Keratinocyte (primary cell): ENCODE results near the gene ME1. TPM values are rescaled to one million over a fixed set of nuclear protein-coding genes. Genes with fewer than 3 reads are reported as not detected.

Experiments
- DNase-seq: peaks from one replicate; pipeline ENCODE4 v3.0.0-alpha.2; 2011; ENCODE audit warnings: low read depth, missing footprints, low spot score
- FAIRE-seq: peaks from 2 replicates; lab custom pipeline; 2011; peaks lifted over from hg19 to GRCh38; lab: Jason Lieb, UNC
- H2AFZ ChIP-seq: 2 replicates; pipeline ENCODE4 v1.6.0; 2012; ENCODE audit warnings: low read length, control low read depth, inconsistent platforms; ENCODE audit not compliant: control insufficient read depth
- H3K27ac ChIP-seq: 2 replicates; pipeline ENCODE4 v1.5.1; 2011; ENCODE audit warnings: low read length; ENCODE audit not compliant: control insufficient read depth, insufficient read depth
- H3K27me3 ChIP-seq: 3 replicates; pipeline ENCODE4 v1.6.0; 2011; ENCODE audit warnings: low read length; ENCODE audit not compliant: control insufficient read depth, insufficient read depth; ENCODE audit errors: extremely low read depth
- H3K36me3 ChIP-seq, 2 experiments: 2 replicates in 1 of 2; 3 replicates in 1 of 2; pipeline ENCODE4 v1.5.1; 2011; ENCODE audit warnings: low read length in 2 of 2, mild to moderate bottlenecking in 1 of 2; ENCODE audit not compliant: control insufficient read depth in 2 of 2, insufficient read depth in 2 of 2; ENCODE audit errors: extremely low read depth in 1 of 2
- H3K4me1 ChIP-seq: 3 replicates; pipeline ENCODE4 v1.5.1; 2011; ENCODE audit warnings: low read length; ENCODE audit not compliant: control insufficient read depth, insufficient read depth; ENCODE audit errors: extremely low read depth
- H3K4me2 ChIP-seq: 3 replicates; pipeline ENCODE4 v1.6.0; 2011; ENCODE audit warnings: low read depth, low read length; ENCODE audit not compliant: control insufficient read depth, insufficient read depth; ENCODE audit errors: extremely low read depth
- H3K4me3 ChIP-seq, 3 experiments: fragments of 200-600 bp in 1 of 3; sonication (generic) in 1 of 3; 2 replicates in 2 of 3; 3 replicates in 1 of 3; pipeline ENCODE4 v1.5.1; 2011 to 2016; ENCODE audit warnings: low read length in 3 of 3, mild to moderate bottlenecking in 3 of 3, control low read depth in 2 of 3, inconsistent platforms in 1 of 3, low read depth in 1 of 3, mixed read lengths in 1 of 3, mixed run types in 1 of 3, moderate library complexity in 1 of 3; ENCODE audit not compliant: control insufficient read depth in 2 of 3, insufficient read depth in 2 of 3; ENCODE audit errors: extremely low read depth in 1 of 3
- H3K79me2 ChIP-seq: 2 replicates; pipeline ENCODE4 v1.6.0; 2012; ENCODE audit warnings: low read length; ENCODE audit not compliant: control insufficient read depth, insufficient read depth
- H3K9ac ChIP-seq: 3 replicates; pipeline ENCODE4 v1.6.0; 2011; ENCODE audit warnings: low read length; ENCODE audit not compliant: control insufficient read depth, insufficient read depth; ENCODE audit errors: extremely low read depth
- H3K9me1 ChIP-seq: 3 replicates; pipeline ENCODE4 v1.6.0; 2011; ENCODE audit warnings: low read length; ENCODE audit not compliant: control insufficient read depth, insufficient read depth; ENCODE audit errors: extremely low read depth
- H3K9me3 ChIP-seq: 2 replicates; pipeline ENCODE4 v1.5.1; 2012; ENCODE audit warnings: low read depth, low read length; ENCODE audit not compliant: control insufficient read depth
- H4K20me1 ChIP-seq: 3 replicates; pipeline ENCODE4 v1.6.0; 2011; ENCODE audit warnings: low read length; ENCODE audit not compliant: control insufficient read depth, insufficient read depth; ENCODE audit errors: extremely low read depth
- EZH2 ChIP-seq: IDR thresholded peaks from one replicate; pipeline ENCODE4 v1.6.1; 2012; ENCODE audit warnings: inconsistent platforms, mild to moderate bottlenecking, low read length, moderate library complexity
- dilution Hi-C: fragments of 300-500 bp; cut with MboI; formaldehyde crosslinking; loops from one replicate; pipeline ENCODE4 v1.7.0; 2020; ENCODE audit warnings: low sequenced_read_pairs; ENCODE audit not compliant: extremely low pct_ligation_motif_present
- polyA plus RNA-seq, 5 experiments: library from polyadenylated mRNA; depleted of rRNA in 3 of 5; stranded (reverse) in 3 of 5; stranded (forward) in 1 of 5; unstranded in 1 of 5; fragments of >200 nt; gene quantifications; 1 replicate in 1 of 5; 2 replicates in 3 of 5; 3 replicates in 1 of 5; pipeline versions ENCODE4 v1.2.1 to v1.2.3, GENCODE V29; 2011 to 2012; ENCODE audit warnings: missing spikeins in 2 of 5, low read depth in 1 of 5, low replicate concordance in 1 of 5
- TF ChIP-seq, protein P1 (sequence below), 3 experiments: IDR thresholded peaks in 1 of 3; conservative IDR thresholded peaks in 1 of 3; optimal IDR thresholded peaks in 1 of 3; 2 replicates in 2 of 3; 3 replicates in 1 of 3; pipeline versions ENCODE3 to v1.5.1; 2011; ENCODE audit warnings: low read length in 3 of 3, mild to moderate bottlenecking in 3 of 3, moderate library complexity in 2 of 3, control low read depth in 1 of 3, inconsistent platforms in 1 of 3; ENCODE audit not compliant: insufficient read depth in 2 of 3; ENCODE audit errors: extremely low read depth in 1 of 3

ME1 gene
- polyA plus RNA-seq, 1 donor (not counting 4 experiments of a cell fraction or from before 2014, with no cell fraction given) = 27.7 TPM

DNA sequence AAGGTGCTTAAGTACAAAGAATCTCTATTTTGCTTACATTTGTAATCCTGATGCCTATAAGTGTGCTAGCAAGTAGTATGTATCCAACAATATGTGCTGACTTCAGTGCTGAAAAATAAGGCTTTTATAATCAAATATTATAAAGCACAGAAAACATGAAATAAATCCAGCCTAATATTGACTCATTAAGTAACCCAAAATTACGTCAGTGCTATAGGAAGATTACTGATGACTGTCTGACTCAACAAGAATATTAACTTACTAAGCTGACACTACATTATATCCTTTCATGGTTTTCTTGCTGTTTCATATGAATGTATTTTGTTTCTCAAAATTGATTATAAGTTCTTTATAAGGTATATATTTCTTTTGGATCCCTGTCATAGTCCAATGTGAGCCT lies 76.1 kb downstream of the ME1 start:
- H2AFZ ChIP-seq = no peak overlapping the region
- peaks cover 0 to 3% of the 10 kb centered on the region in 2 experiments for H3K36me3 ChIP-seq
- H4K20me1 ChIP-seq = no peaks in the 10 kb centered on the region
- H3K4me3 ChIP-seq = no peak overlapping the region
- DNase-seq (no peak), FAIRE-seq (no peak)
- H3K9me3 ChIP-seq = peaks cover 1% of the 10 kb centered on the region
- H3K27me3 ChIP-seq = no peaks in the 10 kb centered on the region
- H3K4me2 ChIP-seq = no peak overlapping the region
- TF ChIP-seq, protein P1, sequence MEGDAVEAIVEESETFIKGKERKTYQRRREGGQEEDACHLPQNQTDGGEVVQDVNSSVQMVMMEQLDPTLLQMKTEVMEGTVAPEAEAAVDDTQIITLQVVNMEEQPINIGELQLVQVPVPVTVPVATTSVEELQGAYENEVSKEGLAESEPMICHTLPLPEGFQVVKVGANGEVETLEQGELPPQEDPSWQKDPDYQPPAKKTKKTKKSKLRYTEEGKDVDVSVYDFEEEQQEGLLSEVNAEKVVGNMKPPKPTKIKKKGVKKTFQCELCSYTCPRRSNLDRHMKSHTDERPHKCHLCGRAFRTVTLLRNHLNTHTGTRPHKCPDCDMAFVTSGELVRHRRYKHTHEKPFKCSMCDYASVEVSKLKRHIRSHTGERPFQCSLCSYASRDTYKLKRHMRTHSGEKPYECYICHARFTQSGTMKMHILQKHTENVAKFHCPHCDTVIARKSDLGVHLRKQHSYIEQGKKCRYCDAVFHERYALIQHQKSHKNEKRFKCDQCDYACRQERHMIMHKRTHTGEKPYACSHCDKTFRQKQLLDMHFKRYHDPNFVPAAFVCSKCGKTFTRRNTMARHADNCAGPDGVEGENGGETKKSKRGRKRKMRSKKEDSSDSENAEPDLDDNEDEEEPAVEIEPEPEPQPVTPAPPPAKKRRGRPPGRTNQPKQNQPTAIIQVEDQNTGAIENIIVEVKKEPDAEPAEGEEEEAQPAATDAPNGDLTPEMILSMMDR (optimal IDR thresholded peaks at IDR 0.05 in 1 of 3, IDR thresholded peaks at IDR 0.05 in 1 of 3, conservative IDR thresholded peaks at IDR 0.05 in 1 of 3; ENCODE audit: extremely low read depth in 1 of 3, insufficient read depth in 2 of 3, low read length in 3 of 3) = no peak
- TF ChIP-seq EZH2 = no peak
- no peak overlapping the region for H3K27ac ChIP-seq
- H3K4me1 ChIP-seq = no peaks in the 10 kb centered on the region
- H3K79me2 ChIP-seq = no peaks in the 10 kb centered on the region
- H3K9ac ChIP-seq = no peak overlapping the region
- H3K9me1 ChIP-seq = no peaks in the 10 kb centered on the region
- dilution Hi-C loops = no loop called here

DNA sequence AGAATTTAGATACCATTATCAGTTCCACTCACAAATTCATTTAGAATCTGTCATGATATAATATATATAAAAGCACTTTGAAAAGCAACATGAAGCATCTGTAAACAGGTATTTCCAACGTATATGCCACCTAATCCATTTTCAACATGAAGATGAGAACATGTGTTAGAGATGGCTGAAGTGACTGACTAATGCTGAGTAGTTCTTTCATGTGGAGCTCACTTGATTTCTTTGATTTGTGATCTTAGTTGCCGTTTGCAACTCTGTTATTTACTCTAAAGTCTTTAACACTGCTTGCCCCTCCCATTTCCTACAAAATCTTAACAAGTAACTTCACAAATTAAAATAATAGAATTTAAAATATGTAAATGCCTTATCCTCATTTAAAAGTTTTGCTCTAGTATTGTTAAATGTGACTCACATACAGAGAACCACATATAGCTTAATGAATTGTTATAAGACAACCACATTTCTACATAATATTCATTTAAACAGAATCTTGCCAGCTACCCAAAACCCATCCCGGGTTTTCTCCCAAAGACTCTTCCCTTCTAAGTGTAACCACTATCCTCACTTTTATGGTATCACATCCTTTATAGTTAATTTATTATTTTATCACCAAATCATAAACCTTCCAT lies 78.3 kb downstream of the ME1 start:
- Histone ChIP-seq H4K20me1 (no peaks in the 10 kb centered on the region), H2AFZ (no peak overlapping the region), H3K36me3 (peaks cover 0 to 1% of the 10 kb centered on the region in 2 experiments), H3K79me2 (no peaks in the 10 kb centered on the region), H3K4me3 (no peak overlapping the region), H3K9ac (no peak overlapping the region), H3K4me1 (no peaks in the 10 kb centered on the region), H3K4me2 (no peak overlapping the region), H3K27me3 (no peaks in the 10 kb centered on the region), H3K27ac (no peak overlapping the region), H3K9me1 (no peaks in the 10 kb centered on the region), H3K9me3 (no peaks in the 10 kb centered on the region)
- DNase-seq (no peak), FAIRE-seq (peak; percentile 59)
- dilution Hi-C loops = no loop called here
- TF ChIP-seq EZH2 = no peak
- TF ChIP-seq, protein P1 (optimal IDR thresholded peaks at IDR 0.05 in 1 of 3, IDR thresholded peaks at IDR 0.05 in 1 of 3, conservative IDR thresholded peaks at IDR 0.05 in 1 of 3; ENCODE audit: extremely low read depth in 1 of 3, insufficient read depth in 2 of 3, low read length in 3 of 3) = no peak
